K562 (cell line): Measurements from ENCODE around the gene BANP. TPM values are rescaled to one million over a fixed set of nuclear protein-coding genes. Genes with fewer than 3 reads are reported as not detected.
A peak's percentile ranks its signal among the peaks of the same experiment; 100 is the strongest.

ENCODE experiments used
- ATF7 ChIP-seq: fragments of 450-650 bp; IDR thresholded peaks from 2 replicates; pipeline ENCODE4 v1.7.1; 2014; ENCODE audit warnings: mild to moderate bottlenecking, moderate library complexity
- CTCF ChIP-seq, 3 experiments: IDR thresholded peaks in 2 of 3; conservative IDR thresholded peaks in 1 of 3; 2 replicates each; pipeline ENCODE4 v1.5.1; 2011 to 2012; ENCODE audit warnings: low read length in 3 of 3, mild to moderate bottlenecking in 3 of 3, control low read depth in 2 of 3, improper control_type of control experiment in 1 of 3, inconsistent platforms in 1 of 3, low read depth in 1 of 3, mixed read lengths in 1 of 3, moderate library complexity in 1 of 3; ENCODE audit not compliant: insufficient read depth in 2 of 3
- DPF2 ChIP-seq: fragments of 450-650 bp; IDR thresholded peaks from 2 replicates; pipeline ENCODE4 v1.6.1; 2016
- FOXA1 ChIP-seq: fragments of 450-650 bp; IDR thresholded peaks from 2 replicates; pipeline ENCODE4 v1.6.1; 2016; ENCODE audit warnings: mild to moderate bottlenecking, borderline replicate concordance
- JUND ChIP-seq, 2 experiments: IDR thresholded peaks; 2 replicates in 1 of 2; 3 replicates in 1 of 2; pipeline ENCODE4 v1.6.1; 2011; ENCODE audit warnings: borderline replicate concordance in 2 of 2, low read depth in 2 of 2, low read length in 2 of 2, improper control_type of control experiment in 1 of 2, missing biosample characterization in 1 of 2, missing genetic modification characterization in 1 of 2, missing genetic modification reagents in 1 of 2
- LEF1 ChIP-seq: fragments of 450-650 bp; IDR thresholded peaks from 2 replicates; pipeline ENCODE4 v1.6.1; 2016; ENCODE audit warnings: mild to moderate bottlenecking
- REST ChIP-seq, 2 experiments: fragments of 450-650 bp; formaldehyde crosslinking in 1 of 2; IDR thresholded peaks; 2 replicates each; pipeline versions ENCODE4 v1.4.0 to v1.6.1; 2014 to 2020; ENCODE audit warnings: mild to moderate bottlenecking in 2 of 2, borderline replicate concordance in 1 of 2, low read depth in 1 of 2
- SNRNP70 ChIP-seq: fragments of 200-400 bp; formaldehyde crosslinking; optimal IDR thresholded peaks from 2 replicates; pipeline ENCODE3; 2017; ENCODE audit warnings: low read depth, low read length
- ZNF212 ChIP-seq: fragments of 450-650 bp; formaldehyde crosslinking; IDR thresholded peaks from 2 replicates; pipeline ENCODE4 v1.4.0; 2020; ENCODE audit warnings: mild to moderate bottlenecking
- ZNF232 ChIP-seq: sonication (generic); formaldehyde crosslinking; IDR thresholded peaks from 2 replicates; pipeline ENCODE4 v1.8.0; 2022; ENCODE audit warnings: mild to moderate bottlenecking, missing genetic modification reagents
- polyA plus RNA-seq, 8 experiments: library from polyadenylated mRNA; depleted of rRNA in 4 of 8; stranded (reverse) in 5 of 8; unstranded in 3 of 8; fragments of >200 nt; fragmentation: Nextera tagmentation in 2 of 8; fragmentation: Illumina TruSeq in 1 of 8; extraction: Ambion mirVana in 2 of 8; extraction: Trizol in 1 of 8; gene quantifications; 2 replicates each; pipeline versions ENCODE4 v1.2.1 to v1.2.3, GENCODE V29; 2011 to 2014; ENCODE audit warnings: inconsistent platforms in 1 of 8, missing spikeins in 1 of 8
- total RNA-seq, 7 experiments: library from RNA; depleted of rRNA in 6 of 7; stranded (reverse); fragments of >200 nt in 6 of 7; fragmentation: Illumina TruSeq in 2 of 7; extraction: Trizol in 2 of 7; gene quantifications; 2 replicates each; pipeline versions ENCODE4 v1.2.1 to v1.2.3, GENCODE V29; 2011 to 2021; ENCODE audit warnings: low replicate concordance in 1 of 7
- TF ChIP-seq, protein P1 (sequence below): sonication (generic); formaldehyde crosslinking; IDR thresholded peaks from 2 replicates; pipeline ENCODE4 v1.5.0; 2020; ENCODE audit warnings: missing genetic modification reagents
- TF ChIP-seq, protein P2 (sequence below): fragments of 200-800 bp; sonication (Bioruptor generic); IDR thresholded peaks from 2 replicates; pipeline ENCODE4 v1.6.1; 2017; ENCODE audit warnings: missing genetic modification characterization, missing compliant biosample characterization

Gene BANP
- total and polyA plus RNA-seq, 9 of the 15 experiments (the other 6 are each of a cell fraction or from before 2014, with no cell fraction given), result 4.6 to 22.1 (median 15.6) TPM

GRCh38 chr16:87950765-87951551 is at the start of gene BANP (continued):
- no peak for TF ChIP-seq FOXA1
- no peak for TF ChIP-seq ZNF232 (CRISPR knock-in tag)
- no peak for TF ChIP-seq REST (IDR thresholded peaks at IDR 0.05; ENCODE audit: borderline replicate concordance)
- TF ChIP-seq REST (CRISPR knock-in tag; IDR thresholded peaks at IDR 0.05; ENCODE audit: low read depth), result peak; percentile 81
- TF ChIP-seq ATF7, result peak; percentile 85
- TF ChIP-seq LEF1, result no peak
- peak; percentile 69 for TF ChIP-seq JUND (IDR thresholded peaks at IDR 0.05; ENCODE audit: borderline replicate concordance, low read depth, low read length)
- TF ChIP-seq JUND (tag; IDR thresholded peaks at IDR 0.05; ENCODE audit: borderline replicate concordance, low read depth, low read length), result no peak; the same call in 2 of the 3 replicates
- TF ChIP-seq DPF2, result 0 out of 2 replicates have a peak, but pooled peaks have one; percentile 30
- TF ChIP-seq, protein P1, sequence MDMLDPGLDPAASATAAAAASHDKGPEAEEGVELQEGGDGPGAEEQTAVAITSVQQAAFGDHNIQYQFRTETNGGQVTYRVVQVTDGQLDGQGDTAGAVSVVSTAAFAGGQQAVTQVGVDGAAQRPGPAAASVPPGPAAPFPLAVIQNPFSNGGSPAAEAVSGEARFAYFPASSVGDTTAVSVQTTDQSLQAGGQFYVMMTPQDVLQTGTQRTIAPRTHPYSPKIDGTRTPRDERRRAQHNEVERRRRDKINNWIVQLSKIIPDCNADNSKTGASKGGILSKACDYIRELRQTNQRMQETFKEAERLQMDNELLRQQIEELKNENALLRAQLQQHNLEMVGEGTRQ, result no peak
- no peak for TF ChIP-seq SNRNP70
- no peak for TF ChIP-seq ZNF212 (CRISPR knock-in tag)
- TF ChIP-seq, protein P2, sequence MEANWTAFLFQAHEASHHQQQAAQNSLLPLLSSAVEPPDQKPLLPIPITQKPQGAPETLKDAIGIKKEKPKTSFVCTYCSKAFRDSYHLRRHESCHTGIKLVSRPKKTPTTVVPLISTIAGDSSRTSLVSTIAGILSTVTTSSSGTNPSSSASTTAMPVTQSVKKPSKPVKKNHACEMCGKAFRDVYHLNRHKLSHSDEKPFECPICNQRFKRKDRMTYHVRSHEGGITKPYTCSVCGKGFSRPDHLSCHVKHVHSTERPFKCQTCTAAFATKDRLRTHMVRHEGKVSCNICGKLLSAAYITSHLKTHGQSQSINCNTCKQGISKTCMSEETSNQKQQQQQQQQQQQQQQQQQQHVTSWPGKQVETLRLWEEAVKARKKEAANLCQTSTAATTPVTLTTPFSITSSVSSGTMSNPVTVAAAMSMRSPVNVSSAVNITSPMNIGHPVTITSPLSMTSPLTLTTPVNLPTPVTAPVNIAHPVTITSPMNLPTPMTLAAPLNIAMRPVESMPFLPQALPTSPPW, result peak; percentile 99
- peak; percentile 55 to 64 (median 59); a peak in 5 of 6 replicates for TF ChIP-seq CTCF (IDR thresholded peaks at IDR 0.05 in 2 of 3, conservative IDR thresholded peaks at IDR 0.05 in 1 of 3; ENCODE audit: insufficient read depth in 2 of 3, low read depth in 1 of 3, low read length in 3 of 3)
